ENCODE results near the gene FMNL1.

Gene FMNL1

DNA sequence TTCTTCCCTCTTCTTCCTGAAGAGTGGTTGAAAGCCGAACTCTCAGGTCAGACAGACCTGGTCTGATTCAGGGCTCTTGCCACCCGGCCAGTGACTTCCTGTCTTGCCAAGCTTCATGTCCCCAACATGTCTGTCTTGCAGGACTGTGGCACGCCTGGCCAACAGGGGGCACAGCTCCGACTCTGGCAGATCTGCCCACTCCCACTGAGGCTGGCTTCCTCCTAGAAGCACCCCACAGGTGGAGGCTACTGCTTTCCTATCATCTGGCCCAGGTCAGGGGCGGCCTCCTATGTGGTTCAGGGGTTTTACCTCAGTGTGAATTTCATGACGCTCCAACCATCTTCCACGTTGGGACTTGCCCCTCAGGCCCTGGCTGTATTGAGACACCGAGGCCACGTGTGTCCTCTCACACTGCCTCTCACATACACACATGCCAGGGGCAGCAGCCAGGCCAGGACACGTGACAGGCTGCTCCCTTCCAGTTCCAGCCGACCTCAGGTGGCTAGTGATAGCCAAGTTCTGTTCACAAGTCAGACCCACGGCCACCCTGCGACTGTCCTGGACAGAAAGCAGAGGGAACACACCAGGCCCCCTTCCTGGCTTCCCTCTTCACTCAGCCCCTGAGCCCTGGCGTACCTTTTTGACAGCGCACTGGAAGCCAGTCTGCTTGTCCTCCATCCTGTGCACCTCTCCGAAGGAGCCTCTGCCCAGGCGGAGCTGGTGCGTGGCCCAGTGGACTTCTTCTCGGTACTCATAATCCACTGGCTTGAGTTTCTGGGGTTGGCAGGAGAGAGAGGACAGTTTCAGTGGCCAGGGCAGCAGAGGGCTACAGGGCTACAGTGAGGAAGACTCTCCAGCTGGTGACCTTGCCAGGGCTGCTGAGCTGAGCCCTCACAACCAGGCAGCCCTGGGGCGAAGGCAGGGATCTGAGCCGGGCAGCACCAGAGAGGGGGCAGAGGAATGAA lies 62.8 kb downstream of the FMNL1 start:
- no peak for DNase-seq (ENCODE audit: low read depth)

DNA sequence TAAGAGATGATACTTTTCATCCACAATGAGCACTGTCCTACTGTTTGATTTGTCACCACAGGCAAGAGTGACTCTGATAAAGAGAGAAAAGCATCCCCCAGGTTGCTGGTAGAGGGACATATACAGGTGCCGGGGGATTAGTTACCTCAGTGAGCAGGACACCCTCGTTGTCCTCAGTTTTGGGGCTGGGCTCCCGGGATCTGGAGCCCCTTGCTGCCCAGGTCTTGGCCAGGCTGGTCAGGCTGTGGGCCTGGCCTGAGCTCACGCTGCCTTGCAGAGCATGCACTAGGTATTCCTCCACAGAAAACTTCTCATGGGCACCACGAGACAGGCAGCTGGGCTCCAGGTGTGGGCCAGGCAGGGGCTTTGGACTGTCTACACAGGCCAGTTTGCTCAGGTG lies 64.6 kb downstream of the FMNL1 start:
- no peak for DNase-seq (ENCODE audit: low read depth)

DNA sequence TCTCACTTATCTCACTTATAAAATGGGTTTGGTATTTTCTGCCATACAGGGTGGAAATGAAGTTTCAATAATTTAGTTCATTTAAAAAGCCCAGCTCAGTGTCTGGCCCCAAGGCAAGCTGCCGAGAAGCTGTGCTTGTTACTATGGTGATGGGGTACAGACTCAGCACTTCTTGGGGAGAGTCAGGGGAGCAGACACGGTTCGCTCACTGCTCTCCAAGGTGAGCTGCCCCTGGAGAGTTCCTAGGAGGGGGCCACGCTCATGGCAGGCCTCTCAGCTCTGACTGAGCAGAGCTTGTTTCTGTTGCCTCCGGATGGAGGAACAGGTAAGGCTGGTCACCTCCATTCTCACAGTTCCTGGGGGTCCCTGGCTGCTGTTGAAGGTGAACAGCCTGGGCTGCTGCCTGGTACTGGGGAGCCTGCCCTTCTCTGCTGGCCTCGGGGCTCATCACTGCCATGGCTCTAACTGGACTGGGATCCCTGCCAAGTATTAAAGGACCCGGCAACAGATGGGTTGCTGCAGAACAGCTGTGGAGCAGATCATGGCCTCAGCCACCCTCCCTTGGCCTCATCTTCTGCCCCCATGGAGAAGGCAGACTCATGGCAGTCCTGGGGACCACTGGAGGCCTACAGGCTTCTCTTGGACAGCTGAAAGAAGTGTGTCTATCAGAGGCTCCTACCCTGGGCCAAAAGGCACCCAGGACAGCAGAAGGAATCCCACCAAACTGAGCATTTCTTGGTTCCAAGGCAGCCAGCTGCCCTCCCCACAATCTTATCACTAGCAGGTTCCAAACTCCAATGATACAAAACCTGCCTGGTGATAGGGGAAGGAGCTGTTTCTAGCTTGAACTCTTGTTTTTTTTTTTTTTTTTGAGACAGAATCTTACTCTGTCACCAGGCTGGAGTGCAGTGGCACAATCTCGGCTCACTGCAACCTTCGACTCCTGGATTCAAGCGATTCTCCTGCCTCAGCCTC lies 66.1 kb downstream of the FMNL1 start:
- no peak for DNase-seq (ENCODE audit: low read depth)

DNA sequence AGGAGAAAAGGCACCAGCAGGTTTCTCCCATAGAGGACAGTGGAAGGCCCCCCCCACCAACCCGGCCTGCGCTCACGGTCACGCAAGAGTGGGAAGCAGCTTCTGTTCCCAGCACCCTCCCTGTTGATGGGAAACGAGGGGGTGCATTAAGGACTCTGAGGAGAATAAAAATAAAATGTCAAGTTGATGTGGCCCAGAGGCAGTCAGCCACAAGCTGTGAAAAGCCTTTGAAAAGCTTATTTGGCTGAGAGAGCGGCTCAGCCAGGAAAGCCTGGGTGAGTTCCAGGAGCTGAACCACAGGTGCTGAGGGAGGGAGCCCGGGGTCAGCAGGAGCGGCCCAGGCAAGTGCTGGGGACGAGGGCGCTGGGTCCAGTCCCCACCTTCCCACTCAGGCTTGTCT lies 67.1 kb downstream of the FMNL1 start:
- no peak for DNase-seq (ENCODE audit: low read depth)

DNA sequence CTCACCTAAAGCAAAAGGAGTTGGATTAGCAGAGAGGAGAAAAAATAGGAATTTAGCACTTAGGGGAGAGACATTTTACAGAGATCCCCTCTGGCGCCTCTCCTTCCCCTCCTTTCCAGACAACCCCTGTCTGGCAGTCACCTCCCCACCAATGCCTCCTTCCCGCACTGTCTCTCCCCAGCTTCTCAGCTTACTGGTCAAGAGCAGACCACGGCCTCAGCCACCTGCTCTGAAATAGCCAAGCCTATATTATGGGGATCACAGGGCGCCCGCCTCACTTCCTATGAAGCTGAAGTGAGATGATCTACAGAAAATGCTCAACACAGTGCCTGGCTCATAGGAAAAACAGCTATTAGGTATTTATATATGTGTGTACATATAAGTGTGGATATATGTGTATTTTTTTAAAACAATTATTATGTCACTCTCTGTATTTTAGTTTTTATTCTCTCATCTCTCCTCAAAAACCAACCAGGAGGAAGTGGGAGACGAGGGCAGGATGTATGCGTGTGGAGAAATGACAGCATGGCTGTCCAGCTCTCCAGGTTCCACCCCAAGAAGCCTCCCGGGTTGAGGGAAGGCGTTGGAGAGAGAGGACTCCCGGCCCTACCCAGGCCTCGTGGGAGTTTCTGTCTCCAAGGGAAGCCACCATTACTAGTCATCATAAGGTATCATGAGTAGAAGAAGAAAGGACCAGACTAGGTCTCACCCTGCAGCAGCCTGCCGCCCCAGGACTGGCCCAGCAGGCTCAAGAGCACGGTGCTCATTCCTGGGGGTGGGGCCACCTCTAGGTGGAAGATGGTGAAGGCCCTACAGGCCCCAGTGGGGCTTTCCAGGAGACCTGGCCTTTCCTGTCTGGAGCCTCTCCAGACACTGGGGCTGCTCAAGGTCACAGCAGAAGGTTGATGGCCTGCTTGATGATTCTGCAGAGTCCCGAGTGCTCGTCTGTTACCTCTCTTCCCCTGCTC lies 67.9 kb downstream of the FMNL1 start:
- no peak for DNase-seq (ENCODE audit: low read depth)

DNA sequence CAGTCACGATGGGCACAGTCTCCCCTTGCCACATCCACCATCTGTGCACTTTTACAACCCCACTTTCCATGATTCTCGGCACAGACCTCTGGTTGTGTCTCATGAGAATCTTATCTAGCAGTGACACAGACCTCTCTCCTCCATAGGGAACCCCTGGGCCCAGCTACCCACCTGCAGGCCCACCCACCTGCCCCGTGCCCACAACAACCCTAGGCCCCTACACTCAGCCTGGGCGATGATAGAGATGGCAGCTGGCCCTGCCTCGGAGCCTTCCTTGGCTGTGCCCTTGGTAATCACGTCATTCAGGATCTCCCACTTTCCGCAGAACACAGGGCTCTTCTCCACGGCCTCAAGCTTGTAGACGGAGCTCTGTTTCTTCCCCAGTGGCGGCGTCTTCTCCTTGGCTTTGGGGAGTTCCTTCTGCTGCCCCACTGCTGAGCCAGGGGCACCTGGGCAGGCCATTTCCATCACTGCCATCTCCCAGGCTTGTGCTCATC lies 68.6 kb downstream of the FMNL1 start:
- no peak for DNase-seq (ENCODE audit: low read depth)

DNA sequence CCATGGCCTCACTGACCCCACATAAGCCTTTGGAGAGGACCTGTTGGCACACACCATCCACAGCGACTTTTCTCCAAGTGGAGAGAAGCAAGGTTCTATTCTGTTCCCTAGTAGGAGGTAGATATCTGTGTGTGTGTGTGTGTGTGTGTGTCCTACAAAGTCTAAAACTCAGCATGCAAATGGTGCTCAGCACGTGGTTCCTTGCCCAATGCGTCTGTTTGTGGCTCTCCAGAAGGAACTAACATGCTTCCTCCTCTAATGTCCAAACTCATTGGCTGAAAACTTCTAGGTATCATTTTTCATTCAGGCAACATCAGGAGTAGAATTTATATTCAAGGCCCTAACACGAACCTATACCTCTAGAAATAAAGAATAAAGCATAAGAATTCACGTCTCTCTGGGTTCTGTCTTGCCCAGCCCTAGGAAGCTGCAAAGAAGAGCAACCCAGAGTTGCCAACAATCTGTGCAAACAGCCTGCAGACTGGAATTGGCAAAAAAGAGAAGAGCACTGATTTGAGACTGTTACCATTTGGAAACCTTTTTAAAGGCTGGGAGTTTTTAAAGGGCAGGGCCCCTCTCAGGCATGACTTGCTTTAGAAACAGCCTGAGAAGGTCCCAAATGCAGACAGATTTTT lies 69.6 kb downstream of the FMNL1 start:
- DNase-seq (ENCODE audit: low read depth) = no peak

DNA sequence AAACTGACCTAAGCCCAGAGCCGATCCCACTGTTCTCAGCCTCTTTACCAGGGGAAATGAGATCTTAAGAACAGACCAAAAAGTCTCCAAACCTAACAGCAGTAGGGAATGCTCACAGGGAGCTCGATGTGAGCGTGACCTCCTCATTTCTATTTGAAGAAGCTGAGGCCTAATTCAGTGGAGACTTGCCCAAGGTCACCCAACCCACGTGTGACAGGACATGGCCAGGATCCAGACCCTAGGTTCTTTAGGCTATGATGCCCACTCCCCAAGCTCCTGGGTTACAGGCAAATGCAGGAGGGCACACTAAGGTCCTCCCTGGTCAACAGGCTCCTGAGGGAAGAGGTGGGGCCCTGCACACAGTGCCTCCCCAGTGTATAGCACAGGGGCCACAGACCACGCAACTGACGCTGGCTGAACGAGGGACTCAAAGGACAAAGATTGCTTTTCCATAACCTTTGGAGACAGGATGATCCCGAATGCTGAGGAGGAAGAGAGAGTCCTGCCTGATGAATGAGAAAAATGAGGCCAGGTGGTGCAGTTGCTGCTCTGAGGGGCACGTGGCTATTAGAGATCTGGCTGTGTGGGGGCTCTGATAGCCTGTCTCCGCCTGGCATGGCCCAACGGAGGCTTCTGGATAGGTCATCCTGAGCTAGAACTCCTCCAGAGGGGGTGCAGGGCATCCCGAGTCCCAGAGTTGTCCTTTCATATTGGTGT lies 71.2 kb downstream of the FMNL1 start:
- DNase-seq (ENCODE audit: low read depth) = no peak

DNA sequence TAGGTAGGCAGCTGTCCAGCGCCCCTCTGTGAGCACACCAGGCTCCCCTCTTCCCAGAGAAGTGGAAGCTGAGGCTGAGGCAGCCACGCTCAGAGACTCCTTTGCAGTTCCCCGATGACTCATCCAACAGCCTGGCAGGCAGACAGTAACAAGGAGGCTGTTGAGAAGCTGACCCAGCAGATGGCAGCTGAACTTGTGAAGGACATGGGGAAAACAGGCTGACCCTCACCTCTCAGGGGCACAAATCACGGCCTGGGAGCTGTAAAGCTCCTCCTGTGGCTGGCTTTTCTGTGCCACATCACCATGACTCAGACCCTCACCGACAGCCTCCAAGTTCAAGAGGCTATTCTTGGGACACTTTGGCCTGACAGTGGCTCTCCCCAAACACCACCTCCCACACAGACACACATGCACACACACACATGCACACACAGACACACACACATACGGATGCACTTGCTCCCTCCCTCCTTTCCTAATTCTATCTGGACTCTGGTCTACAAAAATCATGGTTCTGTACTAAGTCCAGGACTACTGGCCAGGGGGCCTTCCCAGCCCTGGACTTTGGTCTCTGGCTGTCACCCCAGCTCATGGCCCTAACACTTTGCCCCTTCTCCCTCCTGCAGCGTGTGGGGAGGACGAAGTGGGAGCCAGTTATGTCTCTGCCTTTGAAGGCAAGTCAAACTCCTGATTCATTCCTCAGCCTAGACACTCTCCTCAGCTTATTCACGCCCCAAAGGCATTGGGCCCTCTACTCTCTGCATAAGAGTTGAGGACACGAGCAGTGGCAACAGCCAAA lies 71.9 kb downstream of the FMNL1 start:
- peak; percentile 89 for DNase-seq (ENCODE audit: low read depth)

DNA sequence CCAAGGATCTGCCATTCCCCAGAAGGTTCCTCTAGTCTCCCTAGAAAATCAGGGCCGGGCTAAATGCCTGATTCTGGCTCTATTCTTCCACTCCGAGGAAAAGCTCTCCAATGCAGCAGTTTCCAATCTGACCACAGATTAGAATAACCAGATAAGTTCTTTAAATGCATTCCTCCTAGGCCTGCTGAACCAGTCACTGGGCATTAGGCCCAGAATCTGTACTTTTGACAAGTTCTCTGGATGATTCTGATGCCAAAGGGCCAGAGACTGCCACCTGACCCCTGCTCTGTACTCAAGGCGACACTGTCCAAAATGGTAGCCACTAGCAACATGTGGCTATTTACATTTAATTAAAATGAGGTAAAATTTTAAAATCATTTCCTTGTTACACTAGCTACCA lies 72.8 kb downstream of the FMNL1 start:
- peak; percentile 82 for DNase-seq (ENCODE audit: low read depth)

DNA sequence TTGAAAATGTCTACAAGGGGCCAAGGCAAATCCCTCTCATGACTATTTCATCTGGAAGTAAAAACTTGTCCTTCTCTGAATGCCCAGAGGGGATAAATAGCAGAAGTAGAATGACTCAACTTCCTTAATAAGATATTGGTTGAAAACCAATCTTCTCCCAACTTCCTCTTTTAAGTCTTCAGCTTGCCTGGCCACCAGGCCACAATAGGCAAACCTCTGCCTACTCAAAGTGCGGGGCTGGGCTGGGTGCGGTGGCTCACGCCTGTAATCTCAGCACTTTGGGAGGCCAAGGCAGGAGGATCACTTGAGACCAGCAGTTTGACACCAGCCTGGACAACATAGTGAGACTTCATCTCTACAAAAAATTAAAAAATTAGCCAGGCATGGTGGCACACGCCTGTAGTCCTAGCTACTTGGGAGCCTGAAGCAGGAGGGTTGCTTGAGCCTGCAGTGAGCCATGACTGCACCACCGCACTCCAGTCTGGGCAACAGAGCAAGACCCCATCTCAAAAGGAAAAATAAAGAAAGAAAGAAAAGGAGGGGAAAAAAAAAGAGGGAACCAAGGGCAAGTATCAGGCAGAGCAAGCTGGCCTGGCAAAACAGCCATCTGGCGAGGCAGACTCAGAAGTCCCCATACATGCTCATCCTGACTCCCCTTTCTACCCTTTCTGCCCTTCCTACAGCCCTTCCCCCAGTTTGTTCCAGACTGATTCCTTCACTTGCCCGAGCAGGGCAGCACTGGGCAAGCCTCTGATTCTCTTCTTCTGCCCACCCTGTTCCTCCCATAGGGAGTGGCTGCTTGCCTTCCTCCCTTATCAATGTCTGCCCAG lies 74.5 kb downstream of the FMNL1 start:
- DNase-seq (ENCODE audit: low read depth) = peak; percentile 41

DNA sequence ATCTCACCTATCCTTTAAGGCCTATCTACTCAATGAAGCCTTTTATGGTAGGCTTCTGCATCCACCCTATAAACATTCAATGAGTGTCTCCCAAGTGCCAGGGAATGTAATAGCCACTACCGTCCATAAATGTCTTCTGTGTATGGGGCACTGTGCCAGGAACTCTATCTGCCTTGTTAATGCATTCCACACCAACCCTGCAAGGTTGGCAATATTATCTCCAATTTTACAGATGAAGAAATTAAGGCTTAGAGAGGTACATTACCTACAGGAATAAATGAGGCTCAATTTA lies 75.1 kb downstream of the FMNL1 start:
- no peak for DNase-seq (ENCODE audit: low read depth)
